Muscle of back (tissue), 11 donors: ENCODE data around the gene WDR59. TPM values are rescaled to one million over a fixed set of nuclear protein-coding genes. Genes with fewer than 3 reads are reported as not detected.
"Not testable (repeated sequence)": the region's sequence is repeated elsewhere in the genome, so short reads cannot be mapped to it uniquely, and the experiment has no call there.

Experiments
- DNase-seq, 3 donors: peaks; one replicate each; pipeline versions ENCODE4 v3.0.0 to v3.0.0-alpha.2; 2013
- polyA plus RNA-seq, 10 donors: library from polyadenylated mRNA; unstranded; fragments of 120-200 nt; gene quantifications; one replicate each; pipeline ENCODE4 v1.2.1, GENCODE V29; 2013; ENCODE audit not compliant: insufficient read length in 10 of 10

Gene WDR59
- polyA plus RNA-seq, 10 donors, result 32.0 to 61.8 (median 44.8) TPM

DNA sequence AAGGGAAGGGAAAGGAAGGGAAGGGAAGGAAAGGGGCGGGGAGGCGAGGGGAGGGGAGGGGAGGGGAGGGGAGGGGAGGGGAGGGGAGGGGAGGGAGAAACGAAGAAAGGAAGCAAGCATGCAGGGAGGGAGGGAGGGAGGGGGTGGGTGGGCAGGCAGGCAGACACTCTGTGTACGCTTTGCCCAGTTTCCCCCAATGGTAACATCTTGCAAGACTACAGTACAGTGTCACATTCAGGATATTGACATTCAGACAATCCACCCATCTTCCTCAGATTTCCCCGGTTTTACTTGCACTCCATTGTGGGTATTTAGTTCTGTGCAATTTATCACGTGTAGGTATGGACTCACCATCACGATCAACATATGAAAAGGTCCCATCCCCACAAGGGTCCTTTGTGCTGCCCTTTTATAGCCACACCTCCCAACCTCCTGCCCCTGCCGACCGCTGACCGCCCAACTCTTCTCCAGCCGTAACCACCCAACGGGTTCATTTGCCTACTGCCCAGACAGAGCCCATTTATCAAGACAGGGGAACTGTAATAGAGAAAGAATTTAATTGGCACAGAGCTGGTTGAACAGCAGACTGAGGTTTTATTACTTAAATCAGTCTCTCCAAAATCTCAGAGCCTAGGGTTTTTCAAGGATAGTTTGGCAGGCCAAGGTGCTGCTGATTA, 118.9 kb downstream of the WDR59 start:
- DNase-seq, result peak in 1 of 3 donors; percentile 7

GRCh38 chr16:74862743-74863244, 122.1 kb downstream of the WDR59 start:
- peak; percentile 11 to 51 (median 35) for DNase-seq

- DNase-seq, result no peak
These were observed 132.4 kb downstream of the WDR59 start for GRCh38 chr16:74852500-74852875.

DNA sequence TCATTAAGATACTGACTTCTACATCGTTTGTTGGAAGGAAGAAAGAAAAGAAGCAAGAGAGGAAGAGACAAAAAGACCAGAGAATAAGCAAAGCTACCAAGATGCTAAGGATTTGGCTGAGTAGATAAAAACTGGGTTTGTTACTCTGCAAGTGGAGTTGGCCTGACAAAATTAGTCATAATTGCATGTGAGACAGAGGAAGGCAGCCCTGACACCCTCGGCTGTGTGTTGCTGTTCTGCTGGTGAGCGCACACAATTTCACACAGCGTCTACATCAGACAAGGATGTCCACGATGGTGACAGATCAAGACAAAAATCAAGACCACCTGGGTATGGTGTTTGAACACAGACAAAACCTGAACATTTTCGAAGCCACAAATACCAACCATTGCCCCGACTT, 134.9 kb downstream of the WDR59 start:
- no peak for DNase-seq

DNA sequence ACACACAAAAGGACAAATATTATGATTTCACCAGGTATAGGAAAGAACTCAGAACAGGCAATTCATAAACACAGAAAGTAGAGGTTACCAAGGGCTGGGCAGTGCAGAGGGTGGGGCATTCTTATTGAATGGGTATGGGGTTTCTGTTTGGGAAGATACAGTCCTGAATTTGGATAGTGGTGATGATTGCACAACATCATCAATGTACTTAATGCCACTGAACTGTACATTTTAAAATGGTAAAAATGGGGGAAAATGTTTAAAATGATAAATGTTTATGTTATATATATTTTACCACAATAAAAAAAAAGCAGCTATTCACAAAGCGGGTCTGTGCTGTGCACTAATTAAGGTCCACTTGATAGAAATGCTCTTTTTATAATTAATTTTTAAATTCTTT, 137.7 kb downstream of the WDR59 start:
- no peak for DNase-seq

DNA sequence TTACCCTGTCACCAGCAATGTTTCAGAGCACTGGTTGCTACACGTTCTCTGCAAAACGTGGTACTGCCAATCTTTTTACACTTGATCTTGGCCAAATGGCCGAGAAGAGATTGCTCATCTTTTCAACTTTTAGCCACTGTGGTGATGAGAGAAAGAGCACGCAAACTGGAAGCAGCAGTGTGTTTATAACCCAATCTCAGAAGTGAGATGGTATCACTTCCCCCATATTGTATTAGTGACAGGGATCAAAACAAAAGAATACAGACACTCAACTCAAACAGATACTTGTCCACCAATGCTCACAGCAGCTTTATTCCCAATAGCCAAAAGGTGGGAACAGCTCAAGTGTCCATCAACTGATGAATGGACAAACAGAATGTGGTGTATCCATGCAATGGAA, 138.2 kb downstream of the WDR59 start:
- DNase-seq, result no peak

- no peak for DNase-seq
These were observed 140.6 kb downstream of the WDR59 start for GRCh38 chr16:74844041-74844980.

- not testable (repeated sequence) for DNase-seq
These were observed 141.4 kb downstream of the WDR59 start for GRCh38 chr16:74843381-74844035.

- DNase-seq, result no peak
These were observed 142.5 kb downstream of the WDR59 start for GRCh38 chr16:74842413-74842812.

DNA sequence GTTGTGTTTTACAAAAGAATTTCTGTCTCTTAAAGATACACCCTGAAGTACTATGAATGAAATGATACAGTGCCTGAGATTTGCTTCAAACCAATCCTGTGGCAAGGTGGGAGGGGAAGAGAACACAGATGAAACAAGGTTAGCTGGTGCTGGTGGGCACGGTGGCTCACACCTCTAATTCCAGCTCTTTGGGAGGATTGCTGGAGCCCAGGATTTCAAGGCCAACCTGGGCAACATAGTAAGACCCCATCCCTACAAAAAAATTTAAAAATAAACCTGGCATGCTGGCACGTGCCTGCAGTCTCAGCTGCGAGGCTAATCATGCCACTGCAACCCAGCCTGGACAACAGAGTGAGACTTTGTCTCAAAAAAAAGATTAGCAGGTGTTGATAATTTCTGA, 143.0 kb downstream of the WDR59 start:
- DNase-seq, result no peak

DNA sequence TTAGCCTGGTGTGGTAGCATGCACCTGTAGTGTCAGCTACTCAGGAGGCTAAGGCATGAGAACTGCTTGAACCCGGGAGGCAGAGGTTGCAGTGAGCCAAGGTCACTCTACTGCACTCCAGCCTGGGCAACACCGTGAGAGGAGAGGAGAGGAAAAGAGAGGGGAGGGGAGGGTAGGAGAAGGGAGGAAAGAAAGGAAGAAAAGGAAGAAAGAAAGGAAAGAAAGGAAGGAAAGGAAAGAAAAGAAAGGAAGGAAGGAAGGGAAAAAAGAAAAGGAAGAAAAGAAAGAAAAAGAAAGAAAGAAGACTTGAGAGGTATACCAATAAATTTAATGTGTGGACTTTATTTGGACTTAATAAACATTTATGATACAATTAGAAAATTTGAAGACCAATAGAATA, 143.5 kb downstream of the WDR59 start:
- no peak for DNase-seq

DNA sequence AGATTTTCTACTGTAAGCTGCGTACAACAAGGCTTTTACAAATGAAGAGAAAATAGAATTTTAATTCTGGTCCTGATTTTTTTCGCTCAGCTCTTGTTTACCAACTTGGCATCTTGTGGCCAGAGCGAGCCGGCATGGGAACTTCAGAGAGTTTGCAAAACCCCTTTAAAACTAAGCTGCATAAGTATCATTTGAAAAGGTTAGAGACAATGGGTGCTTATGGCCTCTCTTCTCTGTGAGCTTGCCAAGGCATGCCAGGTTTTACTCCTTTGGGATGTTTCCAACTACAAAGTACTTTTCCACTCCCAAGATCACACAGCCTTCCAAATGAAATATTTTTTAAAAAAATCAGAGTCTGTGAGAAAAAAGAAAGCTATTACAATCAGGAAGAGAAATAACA, 147.9 kb downstream of the WDR59 start:
- no peak for DNase-seq

GRCh38 chr16:74836111-74836671, 148.7 kb downstream of the WDR59 start:
- no peak for DNase-seq

DNA sequence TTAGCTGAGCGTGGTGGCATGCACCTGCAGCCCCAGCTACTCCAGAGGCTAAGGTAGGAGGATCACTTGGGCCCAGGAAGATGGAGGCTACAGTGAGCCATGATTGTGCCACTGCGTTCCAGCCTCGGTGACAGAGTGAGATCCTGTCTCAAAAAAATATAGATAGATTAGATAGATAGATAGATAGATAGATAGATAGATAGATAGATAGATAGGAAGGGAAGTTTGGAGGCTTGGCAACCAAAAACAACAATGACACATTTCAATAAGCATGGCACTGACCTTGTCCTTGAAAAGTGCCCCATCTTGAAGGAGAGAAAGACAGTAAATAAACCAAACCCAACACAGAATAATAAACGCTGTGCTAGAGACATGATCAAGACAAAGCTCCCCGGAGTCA, 152.7 kb downstream of the WDR59 start:
- no peak for DNase-seq

DNA sequence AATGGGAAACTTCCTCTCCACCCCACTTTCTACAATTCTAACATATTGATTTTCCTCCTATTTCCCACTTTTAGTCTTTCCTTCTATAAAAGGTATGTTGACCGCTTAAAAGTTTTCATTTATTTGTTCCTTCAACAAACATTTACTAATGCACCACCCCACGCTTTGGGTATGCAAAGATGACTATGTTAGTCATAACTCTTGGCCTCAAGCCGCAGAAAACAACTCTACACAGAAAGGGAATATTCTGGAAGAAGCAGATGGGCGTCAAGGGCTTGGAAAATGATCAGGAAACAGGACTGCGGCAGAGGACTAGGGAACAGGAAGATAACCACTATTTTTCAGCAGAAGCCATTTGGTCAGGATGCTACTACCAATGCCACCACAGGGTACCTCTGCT, 153.5 kb downstream of the WDR59 start:
- DNase-seq, result no peak

GRCh38 chr16:74830648-74831047, 154.3 kb downstream of the WDR59 start:
- DNase-seq, result no peak

GRCh38 chr16:74829637-74830036, 155.3 kb downstream of the WDR59 start:
- no peak for DNase-seq

GRCh38 chr16:74825941-74826340, 159.0 kb downstream of the WDR59 start:
- no peak for DNase-seq

DNA sequence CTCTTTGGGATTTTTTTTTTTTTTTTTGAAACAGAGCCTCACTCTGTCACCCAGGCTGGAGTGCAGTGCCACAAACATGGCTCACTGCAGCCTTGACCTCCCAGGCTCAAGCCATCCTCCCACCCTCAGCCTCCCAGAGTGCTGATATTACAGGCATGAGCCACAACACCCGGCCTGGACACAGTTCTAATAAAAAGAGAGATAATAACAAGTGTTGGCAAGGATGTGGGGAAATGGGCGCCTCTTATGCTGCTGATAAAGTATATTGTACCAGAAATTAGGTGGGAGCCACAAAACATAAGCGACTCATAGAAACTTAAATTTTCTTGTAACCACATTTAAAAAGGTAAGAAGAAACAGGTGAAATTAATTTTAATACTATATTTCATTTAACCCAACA, 159.9 kb downstream of the WDR59 start:
- no peak for DNase-seq
